Loucy (cell line): ENCODE data around the gene S100A8.

Experiments
- EZH2phosphoT487 ChIP-seq: fragments of 200-600 bp; IDR thresholded peaks from 2 replicates; pipeline ENCODE4 v1.6.1; 2018; ENCODE audit warnings: antibody characterized with exemption, mild to moderate bottlenecking, moderate library complexity, borderline replicate concordance
- TF ChIP-seq, protein P1 (sequence below): fragments of 200-600 bp; sonication (generic); conservative IDR thresholded peaks from 2 replicates; pipeline ENCODE4 v1.5.1; 2014; ENCODE audit warnings: mild to moderate bottlenecking, antibody characterized with exemption, low read length

DNA sequence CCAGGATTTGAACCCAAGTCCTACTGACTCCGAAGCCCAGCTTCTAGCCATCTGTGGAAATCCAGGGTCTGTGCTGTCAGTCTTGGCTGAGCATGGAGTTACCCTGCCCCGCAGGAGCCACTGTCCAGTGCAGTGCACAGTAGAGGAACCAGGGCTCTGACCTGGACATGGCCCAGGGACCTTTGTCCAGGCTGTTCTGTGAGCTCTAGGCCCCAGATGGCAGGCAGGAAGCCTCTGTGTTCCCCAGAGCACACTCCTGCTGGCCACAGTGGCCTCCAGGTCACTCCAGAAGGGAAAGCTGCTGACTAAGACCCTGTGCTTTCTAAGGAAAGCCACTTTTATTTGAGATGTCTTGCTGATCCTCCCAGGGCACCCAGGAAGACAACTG, 39.3 kb upstream of the S100A8 start:
- TF ChIP-seq, protein P1, sequence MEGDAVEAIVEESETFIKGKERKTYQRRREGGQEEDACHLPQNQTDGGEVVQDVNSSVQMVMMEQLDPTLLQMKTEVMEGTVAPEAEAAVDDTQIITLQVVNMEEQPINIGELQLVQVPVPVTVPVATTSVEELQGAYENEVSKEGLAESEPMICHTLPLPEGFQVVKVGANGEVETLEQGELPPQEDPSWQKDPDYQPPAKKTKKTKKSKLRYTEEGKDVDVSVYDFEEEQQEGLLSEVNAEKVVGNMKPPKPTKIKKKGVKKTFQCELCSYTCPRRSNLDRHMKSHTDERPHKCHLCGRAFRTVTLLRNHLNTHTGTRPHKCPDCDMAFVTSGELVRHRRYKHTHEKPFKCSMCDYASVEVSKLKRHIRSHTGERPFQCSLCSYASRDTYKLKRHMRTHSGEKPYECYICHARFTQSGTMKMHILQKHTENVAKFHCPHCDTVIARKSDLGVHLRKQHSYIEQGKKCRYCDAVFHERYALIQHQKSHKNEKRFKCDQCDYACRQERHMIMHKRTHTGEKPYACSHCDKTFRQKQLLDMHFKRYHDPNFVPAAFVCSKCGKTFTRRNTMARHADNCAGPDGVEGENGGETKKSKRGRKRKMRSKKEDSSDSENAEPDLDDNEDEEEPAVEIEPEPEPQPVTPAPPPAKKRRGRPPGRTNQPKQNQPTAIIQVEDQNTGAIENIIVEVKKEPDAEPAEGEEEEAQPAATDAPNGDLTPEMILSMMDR, result no peak
- no peak for TF ChIP-seq EZH2phosphoT487
